Esophagus muscularis mucosa (tissue), 3 donors: ENCODE results near the gene HCST.

Source experiments
- CTCF ChIP-seq, 3 experiments: fragments of 200-600 bp in 2 of 3; fragments of 450-650 bp in 1 of 3; sonication (generic) in 2 of 3; IDR thresholded peaks; one replicate each; pipeline ENCODE4 v1.5.1; 2017 to 2019; ENCODE audit warnings: antibody characterized with exemption in 3 of 3, mild to moderate bottlenecking in 2 of 3, moderate library complexity in 1 of 3
- POLR2A ChIP-seq: fragments of 450-650 bp; IDR thresholded peaks from one replicate; pipeline ENCODE4 v1.6.1; 2017; ENCODE audit warnings: antibody characterized with exemption, moderate library complexity, mild to moderate bottlenecking, low read depth
- POLR2AphosphoS5 ChIP-seq, 2 donors: sonication (generic); formaldehyde crosslinking; IDR thresholded peaks; one replicate each; pipeline ENCODE4 v1.6.1; 2017; ENCODE audit warnings: antibody characterized with exemption in 2 of 2

- TF ChIP-seq CTCF (IDR thresholded peaks at IDR 0.05): no peak
- TF ChIP-seq POLR2AphosphoS5 (IDR thresholded peaks at IDR 0.05): no peak
- TF ChIP-seq POLR2A: no peak
These were observed 41.3 kb upstream of the HCST start for GRCh38 chr19:35860818-35861639.
